HG03060 (cell line): ENCODE results near the gene BLVRA.

Experiments used
- ATAC-seq: cut with Tn5 transposase; IDR thresholded peaks from one replicate; pipeline ENCODE4 v1.9.1; 2021; ENCODE audit warnings: low read depth, moderate number of reproducible peaks; ENCODE audit not compliant: unreplicated experiment

BLVRA gene

GRCh38 chr7:43749383-43749940 lies 9.0 kb upstream of the BLVRA start:
- ATAC-seq, result no peak

- ATAC-seq, result no peak
Measured at GRCh38 chr7:43750016-43750887, 8.2 kb upstream of the BLVRA start.

GRCh38 chr7:43752411-43752810 lies 6.1 kb upstream of the BLVRA start:
- ATAC-seq, result no peak

GRCh38 chr7:43753271-43753810 lies 5.1 kb upstream of the BLVRA start:
- ATAC-seq, result no peak

- ATAC-seq, result no peak
Measured at GRCh38 chr7:43753843-43754242, 4.6 kb upstream of the BLVRA start.

GRCh38 chr7:43754596-43754995 lies 3.9 kb upstream of the BLVRA start:
- no peak for ATAC-seq

GRCh38 chr7:43756368-43757072 lies 2.0 kb upstream of the BLVRA start:
- ATAC-seq, result no peak

- ATAC-seq, result no peak
Measured at GRCh38 chr7:43757073-43757720, 1.3 kb upstream of the BLVRA start.

- no peak for ATAC-seq
Measured at GRCh38 chr7:43758822-43759683, 573 bp downstream of the BLVRA start.

- ATAC-seq, result no peak
Measured at GRCh38 chr7:43760861-43761260, 2.4 kb downstream of the BLVRA start.

GRCh38 chr7:43761382-43761781 lies 2.9 kb downstream of the BLVRA start:
- no peak for ATAC-seq

- ATAC-seq, result no peak
Measured at GRCh38 chr7:43761938-43762692, 3.6 kb downstream of the BLVRA start.

- ATAC-seq, result no peak
Measured at GRCh38 chr7:43763183-43763582, 4.7 kb downstream of the BLVRA start.

- no peak for ATAC-seq
Measured at GRCh38 chr7:43764039-43764761, 5.7 kb downstream of the BLVRA start.

- ATAC-seq, result no peak
Measured at GRCh38 chr7:43764807-43765491, 6.5 kb downstream of the BLVRA start.

- ATAC-seq, result no peak
Measured at GRCh38 chr7:43766564-43766963, 8.1 kb downstream of the BLVRA start.

GRCh38 chr7:43767311-43767710 lies 8.8 kb downstream of the BLVRA start:
- ATAC-seq, result no peak
